ENCODE measurements around the gene CAMKK2.
"Not testable (repeated sequence)": the region's sequence is repeated elsewhere in the genome, so short reads cannot be mapped to it uniquely, and the experiment has no call there.

Gene CAMKK2

GRCh38 chr12:121297435-121297991 is 1.0 kb upstream of the CAMKK2 start:
- peak in 1 of 2 experiments; percentile 42 for DNase-seq

GRCh38 chr12:121295746-121296617 is 527 bp downstream of the CAMKK2 start:
- DNase-seq, result no peak

GRCh38 chr12:121295116-121295745 is 1.3 kb downstream of the CAMKK2 start:
- DNase-seq, result no peak

GRCh38 chr12:121294151-121294889 is 2.2 kb downstream of the CAMKK2 start:
- no peak for DNase-seq

- DNase-seq, result no peak
Observed at GRCh38 chr12:121293603-121294002, 2.9 kb downstream of the CAMKK2 start.

GRCh38 chr12:121290410-121290809 is 6.1 kb downstream of the CAMKK2 start:
- no peak for DNase-seq

- DNase-seq, result no peak
Observed at GRCh38 chr12:121289962-121290361, 6.5 kb downstream of the CAMKK2 start.

- no peak for DNase-seq
Observed at GRCh38 chr12:121288986-121289385, 7.5 kb downstream of the CAMKK2 start.

GRCh38 chr12:121288158-121288845 is 8.2 kb downstream of the CAMKK2 start:
- DNase-seq, result no peak

GRCh38 chr12:121287267-121287954 is 9.1 kb downstream of the CAMKK2 start:
- DNase-seq, result no peak

- DNase-seq, result no peak
Observed at GRCh38 chr12:121285856-121286255, 10.7 kb downstream of the CAMKK2 start.

GRCh38 chr12:121284551-121285390 is 11.7 kb downstream of the CAMKK2 start:
- DNase-seq, result no peak

- no peak for DNase-seq
Observed at GRCh38 chr12:121283841-121284240, 12.7 kb downstream of the CAMKK2 start.

GRCh38 chr12:121283388-121283787 is 13.1 kb downstream of the CAMKK2 start:
- DNase-seq, result no peak

- not testable (repeated sequence) for DNase-seq
Observed at GRCh38 chr12:121282910-121283309, 13.6 kb downstream of the CAMKK2 start.

GRCh38 chr12:121282072-121282742 is 14.3 kb downstream of the CAMKK2 start:
- no peak for DNase-seq

- DNase-seq, result not testable (repeated sequence)
Observed at GRCh38 chr12:121281116-121281515, 15.4 kb downstream of the CAMKK2 start.

GRCh38 chr12:121280531-121280930 is 16.0 kb downstream of the CAMKK2 start:
- DNase-seq, result not testable (repeated sequence)

- DNase-seq, result no peak
Observed at GRCh38 chr12:121279507-121279915, 17.0 kb downstream of the CAMKK2 start.

- DNase-seq, result no peak
Observed at GRCh38 chr12:121279071-121279375, 17.5 kb downstream of the CAMKK2 start.
